Activated CD4-positive, alpha-beta T cell treated with anti-CD3 and anti-CD28 coated beads, Interleukin-2, amount 50 U/mL, for 1 hour (primary cell): ENCODE data around the gene OVCA2.

Experiments
- DNase-seq: peaks from one replicate; pipeline ENCODE4 v3.0.0-alpha.2; 2020

Gene OVCA2

DNA sequence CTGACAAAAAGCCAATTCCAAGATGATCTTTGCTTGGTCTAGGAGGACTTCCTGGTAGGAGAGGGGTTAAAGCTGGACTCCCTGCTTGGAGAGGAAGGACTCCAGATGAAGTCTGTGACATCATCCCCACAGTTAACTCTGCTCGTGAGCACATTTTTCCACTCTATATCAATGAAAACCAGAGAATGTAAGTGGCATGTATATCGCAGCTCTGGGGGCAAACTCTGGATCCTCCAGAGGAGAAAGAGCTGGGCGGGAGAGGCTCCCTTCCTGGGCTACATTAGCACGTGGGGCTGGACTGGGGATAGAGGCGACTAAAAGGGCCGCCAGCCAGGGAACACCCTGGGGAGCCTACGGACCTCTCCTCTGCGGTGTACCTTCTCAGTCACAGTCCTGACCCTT lies 47.2 kb downstream of the OVCA2 start:
- no peak for DNase-seq

GRCh38 chr17:2090210-2090641 lies 48.4 kb downstream of the OVCA2 start:
- peak; percentile 29 for DNase-seq

GRCh38 chr17:2090804-2091534 lies 49.1 kb downstream of the OVCA2 start:
- DNase-seq: no peak

DNA sequence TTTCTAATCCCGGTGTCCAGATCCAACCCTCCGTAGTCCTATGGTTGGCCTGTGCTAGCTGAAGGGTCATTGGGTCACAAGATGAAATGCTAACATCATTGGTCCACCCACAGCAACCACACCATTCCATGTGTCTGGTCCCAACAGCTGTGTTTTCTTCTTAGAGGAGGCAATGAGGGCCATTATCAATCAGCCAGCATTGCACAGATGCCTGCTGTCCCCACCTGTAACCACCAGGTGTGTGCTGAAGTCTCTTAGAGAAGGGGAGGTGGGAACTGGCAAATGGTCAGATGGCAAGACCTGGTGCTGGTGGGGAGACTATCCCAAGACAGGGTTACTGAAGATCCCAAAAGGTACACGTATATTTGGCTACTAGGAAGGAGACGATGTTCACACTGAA lies 50.4 kb downstream of the OVCA2 start:
- DNase-seq: no peak
